GM21423 (cell line): ENCODE data around the gene TEX22.
"Not testable (repeated sequence)": the region's sequence is repeated elsewhere in the genome, so short reads cannot be mapped to it uniquely, and the experiment has no call there.

Source experiments
- ATAC-seq: cut with Tn5 transposase; IDR thresholded peaks from one replicate; pipeline ENCODE4 v1.9.1; 2021; ENCODE audit warnings: mild to moderate bottlenecking, moderate library complexity; ENCODE audit not compliant: unreplicated experiment

TEX22 gene

GRCh38 chr14:105398044-105398725 is at the start of gene TEX22:
Gene TEX22, plus strand, starts transcription at chr14:105398538. Its CDS starts 803 bp downstream, at chr14:105399341.
- peak; percentile 76 for ATAC-seq

GRCh38 chr14:105348945-105349699 is 49.2 kb upstream of the TEX22 start:
- no peak for ATAC-seq

GRCh38 chr14:105349992-105350391 is 48.3 kb upstream of the TEX22 start:
- no peak for ATAC-seq

GRCh38 chr14:105350450-105351244 is 47.7 kb upstream of the TEX22 start:
- ATAC-seq, result no peak

- no peak for ATAC-seq
Measured at GRCh38 chr14:105351410-105351809, 46.9 kb upstream of the TEX22 start.

GRCh38 chr14:105351920-105352851 is 46.2 kb upstream of the TEX22 start:
- peak; percentile 77 for ATAC-seq

GRCh38 chr14:105353136-105353535 is 45.2 kb upstream of the TEX22 start:
- ATAC-seq, result no peak

- no peak for ATAC-seq
Measured at GRCh38 chr14:105354541-105354940, 43.8 kb upstream of the TEX22 start.

GRCh38 chr14:105355049-105355575 is 43.2 kb upstream of the TEX22 start:
- ATAC-seq, result no peak

- ATAC-seq, result no peak
Measured at GRCh38 chr14:105355850-105356604, 42.3 kb upstream of the TEX22 start.

- ATAC-seq, result no peak
Measured at GRCh38 chr14:105356927-105357326, 41.4 kb upstream of the TEX22 start.

GRCh38 chr14:105357626-105358025 is 40.7 kb upstream of the TEX22 start:
- no peak for ATAC-seq

GRCh38 chr14:105358140-105358846 is 40.0 kb upstream of the TEX22 start:
- no peak for ATAC-seq

- ATAC-seq, result no peak
Measured at GRCh38 chr14:105358943-105359342, 39.4 kb upstream of the TEX22 start.

- not testable (repeated sequence) for ATAC-seq
Measured at GRCh38 chr14:105361412-105361811, 36.9 kb upstream of the TEX22 start.

- no peak for ATAC-seq
Measured at GRCh38 chr14:105363847-105364708, 34.3 kb upstream of the TEX22 start.

- ATAC-seq, result no peak
Measured at GRCh38 chr14:105365101-105365500, 33.2 kb upstream of the TEX22 start.

- ATAC-seq, result no peak
Measured at GRCh38 chr14:105365681-105366080, 32.7 kb upstream of the TEX22 start.
